KOPT-K1 (cell line): ENCODE measurements around the gene SKAP2.

Experiments used
- H3K27ac ChIP-seq: fragments of 200-600 bp; sonication (generic); 2 replicates; pipeline ENCODE4 v1.5.1; 2016; ENCODE audit warnings: antibody characterized with exemption, mild to moderate bottlenecking, low read depth, low read length; ENCODE audit not compliant: poor library complexity, severe bottlenecking
- H3K36me3 ChIP-seq: fragments of 200-600 bp; sonication (generic); 2 replicates; pipeline ENCODE4 v1.5.1; 2017; ENCODE audit warnings: antibody characterized with exemption, mild to moderate bottlenecking, low read length, moderate library complexity; ENCODE audit not compliant: insufficient read depth
- H3K9me3 ChIP-seq: fragments of 200-600 bp; sonication (generic); 2 replicates; pipeline ENCODE4 v1.5.1; 2017; ENCODE audit warnings: antibody characterized with exemption, low read length, mild to moderate bottlenecking; ENCODE audit not compliant: insufficient read depth, poor library complexity, severe bottlenecking

Gene SKAP2, protein sequence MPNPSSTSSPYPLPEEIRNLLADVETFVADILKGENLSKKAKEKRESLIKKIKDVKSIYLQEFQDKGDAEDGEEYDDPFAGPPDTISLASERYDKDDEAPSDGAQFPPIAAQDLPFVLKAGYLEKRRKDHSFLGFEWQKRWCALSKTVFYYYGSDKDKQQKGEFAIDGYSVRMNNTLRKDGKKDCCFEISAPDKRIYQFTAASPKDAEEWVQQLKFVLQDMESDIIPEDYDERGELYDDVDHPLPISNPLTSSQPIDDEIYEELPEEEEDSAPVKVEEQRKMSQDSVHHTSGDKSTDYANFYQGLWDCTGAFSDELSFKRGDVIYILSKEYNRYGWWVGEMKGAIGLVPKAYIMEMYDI

GRCh38 chr7:26864309-26865093 lies at the start of gene SKAP2:
TSS of gene SKAP2 (minus strand) at chr7:26864590. CDS start at chr7:26864429, 161 bp downstream.
- no peaks in the 10 kb centered on the region for H3K9me3 ChIP-seq
- H3K36me3 ChIP-seq, result no peaks in the 10 kb centered on the region
- no peak within 1 kb of the TSS for H3K27ac ChIP-seq

DNA sequence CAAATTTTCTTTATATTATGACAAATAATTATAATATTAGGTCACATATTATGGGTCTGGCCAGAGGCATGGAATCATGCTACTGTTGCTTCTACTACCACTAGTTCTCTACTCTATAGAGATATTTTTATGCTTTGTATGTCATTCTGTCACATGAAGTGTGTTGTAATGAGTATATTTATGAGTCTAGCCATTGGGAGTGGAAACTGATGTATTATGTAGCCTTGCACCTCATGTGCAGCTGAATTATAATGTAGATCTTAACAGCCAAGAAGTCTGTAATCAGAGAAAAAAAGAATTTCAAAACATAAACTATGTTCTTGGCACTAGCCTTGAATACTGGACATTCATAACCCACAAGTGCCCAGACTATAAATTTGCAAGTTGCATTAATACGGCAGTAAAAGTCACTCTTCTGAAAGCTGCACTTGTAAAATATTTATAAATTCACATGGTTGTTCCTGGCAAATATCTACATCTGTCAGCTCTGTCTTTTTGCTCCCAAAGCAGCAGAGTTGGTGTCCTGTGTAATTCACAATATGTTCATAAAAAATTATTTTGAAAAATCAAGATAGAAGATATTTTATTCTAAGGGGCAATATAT lies 48.6 kb upstream of the SKAP2 start:
- H3K27ac ChIP-seq, result no peak overlapping the region
- H3K36me3 ChIP-seq, result no peaks in the 10 kb centered on the region
- H3K9me3 ChIP-seq, result no peaks in the 10 kb centered on the region

DNA sequence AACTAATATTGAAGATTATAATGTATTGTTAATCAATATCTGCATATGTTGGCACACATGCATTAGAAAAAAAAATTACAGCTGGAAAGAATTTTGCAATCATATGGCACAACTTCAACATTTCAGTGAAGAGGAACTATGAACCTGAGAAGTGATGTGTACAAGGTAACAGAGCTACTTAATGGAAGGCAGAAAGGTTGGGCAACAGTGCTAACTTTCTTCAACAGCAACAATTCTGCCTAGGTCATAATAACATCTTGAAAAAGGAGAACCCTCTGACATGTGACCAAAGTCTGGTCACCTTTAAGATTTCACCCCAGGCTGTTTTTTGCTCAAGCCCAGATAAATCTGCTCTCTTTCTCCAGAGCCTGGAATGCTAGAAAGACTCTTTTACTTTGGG lies 47.9 kb upstream of the SKAP2 start:
- H3K9me3 ChIP-seq, result no peaks in the 10 kb centered on the region
- no peak overlapping the region for H3K27ac ChIP-seq
- H3K36me3 ChIP-seq, result no peaks in the 10 kb centered on the region

DNA sequence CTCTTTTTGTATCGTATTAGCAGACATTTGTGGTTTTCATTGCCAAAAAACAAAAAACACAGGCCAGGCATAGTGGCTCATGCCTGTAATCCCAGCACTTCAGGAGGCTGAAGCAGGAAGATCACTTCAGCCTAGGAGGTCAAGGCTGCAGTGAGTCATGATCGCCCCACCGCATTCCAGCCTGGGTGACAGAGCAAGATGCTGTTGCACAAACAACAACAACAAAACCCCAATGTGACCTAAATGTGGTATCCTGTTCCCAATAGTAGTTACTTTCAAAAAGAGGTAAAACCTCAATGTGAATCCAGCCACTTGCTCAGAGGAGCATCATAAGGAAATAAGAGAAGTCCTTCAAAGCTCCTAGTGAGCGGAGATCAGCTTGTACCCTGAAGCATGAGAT lies 45.8 kb upstream of the SKAP2 start:
- Histone ChIP-seq H3K27ac (no peak overlapping the region), H3K36me3 (no peaks in the 10 kb centered on the region), H3K9me3 (no peaks in the 10 kb centered on the region)

GRCh38 chr7:26900251-26900650 lies 35.9 kb upstream of the SKAP2 start:
- Histone ChIP-seq H3K36me3 (no peaks in the 10 kb centered on the region), H3K9me3 (no peaks in the 10 kb centered on the region), H3K27ac (no peak overlapping the region)

DNA sequence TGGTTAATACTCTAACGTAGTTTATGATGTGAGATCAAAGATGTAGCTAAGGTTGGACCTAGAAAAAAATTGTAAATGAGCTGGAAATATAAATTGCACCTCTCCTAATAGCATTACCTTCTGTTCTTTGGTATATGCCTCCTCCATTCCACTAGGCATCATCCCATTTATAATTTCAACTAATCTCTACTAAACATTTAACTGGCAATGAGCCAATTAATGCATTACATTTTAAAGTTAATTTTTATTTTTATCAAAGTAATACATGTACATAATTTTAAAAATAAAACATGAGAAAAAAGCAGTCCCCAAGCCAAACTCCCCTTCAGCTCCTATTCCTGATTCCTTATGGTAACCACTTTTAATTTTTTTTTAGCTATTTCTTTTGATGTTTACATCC lies 35.1 kb upstream of the SKAP2 start:
- Histone ChIP-seq H3K27ac (no peak overlapping the region), H3K9me3 (no peaks in the 10 kb centered on the region)

GRCh38 chr7:26898891-26899290 lies 34.5 kb upstream of the SKAP2 start:
- no peak overlapping the region for H3K27ac ChIP-seq
- no peaks in the 10 kb centered on the region for H3K9me3 ChIP-seq
- H3K36me3 ChIP-seq, result no peaks in the 10 kb centered on the region

More for the DNA sequence above, 35.1 kb upstream of the SKAP2 start:
- no peaks in the 10 kb centered on the region for H3K36me3 ChIP-seq

DNA sequence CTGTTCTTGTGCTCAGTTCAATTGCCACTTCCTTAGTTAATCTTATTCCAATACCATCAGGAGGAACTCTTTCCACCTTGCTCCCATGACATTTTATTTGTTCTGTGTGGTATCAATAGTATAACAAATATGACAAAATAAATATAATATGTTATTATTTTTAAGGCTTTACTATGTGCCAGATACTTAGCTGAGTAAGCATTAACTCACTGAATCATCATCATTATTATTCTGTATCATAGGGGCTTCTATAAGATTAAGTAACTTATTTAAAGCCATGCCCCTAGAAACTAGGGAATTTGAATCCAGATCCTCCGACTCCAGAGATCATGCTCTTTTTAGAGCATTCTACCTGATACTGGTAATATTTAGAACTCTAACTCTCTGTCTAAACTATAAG lies 33.5 kb upstream of the SKAP2 start:
- Histone ChIP-seq H3K27ac (no peak overlapping the region), H3K9me3 (no peaks in the 10 kb centered on the region), H3K36me3 (no peaks in the 10 kb centered on the region)

DNA sequence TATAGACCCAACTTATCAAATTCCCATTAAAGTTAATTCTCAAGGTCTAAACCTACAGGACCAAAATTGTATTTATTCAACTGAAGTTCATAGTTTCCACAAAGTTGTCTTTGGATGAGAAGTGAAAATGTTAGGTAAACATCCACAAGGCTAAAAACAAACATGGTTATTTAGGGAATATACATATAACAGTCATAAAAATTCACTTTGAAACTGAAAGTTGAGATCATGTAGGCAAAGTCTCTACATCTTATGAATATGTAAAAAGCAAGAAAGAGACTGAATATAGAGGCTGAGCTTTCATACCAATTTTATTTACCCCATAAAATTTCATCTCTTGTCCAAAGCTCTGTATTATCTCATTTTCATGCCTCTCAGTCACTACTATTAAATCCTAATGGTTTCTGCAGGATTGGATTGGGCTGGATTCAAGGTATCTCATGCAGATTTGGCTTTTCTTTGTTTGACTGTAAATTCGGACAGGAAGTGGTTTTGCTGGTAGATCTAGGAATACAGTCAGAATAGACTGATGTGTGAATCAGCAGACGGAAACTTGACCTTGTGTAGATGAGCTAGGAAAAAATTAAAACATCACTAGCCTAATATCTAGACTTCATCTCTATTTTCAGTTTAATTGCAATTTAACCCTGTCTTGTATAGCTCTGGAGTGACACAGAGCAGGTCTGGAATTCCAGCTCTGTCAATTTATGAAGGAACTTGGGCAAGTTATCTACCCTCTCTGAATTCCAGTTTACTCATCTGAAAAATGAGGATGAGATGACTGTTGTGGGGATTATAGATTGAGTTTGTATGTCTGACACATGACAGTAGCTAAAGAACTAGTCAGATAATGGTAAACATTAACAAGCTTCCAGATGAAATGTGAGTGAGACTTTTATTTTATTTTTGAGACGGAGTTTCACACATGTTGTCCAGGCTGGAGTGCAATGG lies 27.3 kb upstream of the SKAP2 start:
- no peak overlapping the region for H3K27ac ChIP-seq
- no peaks in the 10 kb centered on the region for H3K9me3 ChIP-seq
- no peaks in the 10 kb centered on the region for H3K36me3 ChIP-seq

GRCh38 chr7:26880852-26881251 lies 16.5 kb upstream of the SKAP2 start:
- no peak overlapping the region for H3K27ac ChIP-seq
- H3K9me3 ChIP-seq, result peaks cover 12% of the 10 kb centered on the region
- H3K36me3 ChIP-seq, result no peaks in the 10 kb centered on the region

GRCh38 chr7:26879671-26880070 lies 15.3 kb upstream of the SKAP2 start:
- Histone ChIP-seq H3K27ac (no peak overlapping the region), H3K36me3 (no peaks in the 10 kb centered on the region), H3K9me3 (peaks cover 4% of the 10 kb centered on the region)

DNA sequence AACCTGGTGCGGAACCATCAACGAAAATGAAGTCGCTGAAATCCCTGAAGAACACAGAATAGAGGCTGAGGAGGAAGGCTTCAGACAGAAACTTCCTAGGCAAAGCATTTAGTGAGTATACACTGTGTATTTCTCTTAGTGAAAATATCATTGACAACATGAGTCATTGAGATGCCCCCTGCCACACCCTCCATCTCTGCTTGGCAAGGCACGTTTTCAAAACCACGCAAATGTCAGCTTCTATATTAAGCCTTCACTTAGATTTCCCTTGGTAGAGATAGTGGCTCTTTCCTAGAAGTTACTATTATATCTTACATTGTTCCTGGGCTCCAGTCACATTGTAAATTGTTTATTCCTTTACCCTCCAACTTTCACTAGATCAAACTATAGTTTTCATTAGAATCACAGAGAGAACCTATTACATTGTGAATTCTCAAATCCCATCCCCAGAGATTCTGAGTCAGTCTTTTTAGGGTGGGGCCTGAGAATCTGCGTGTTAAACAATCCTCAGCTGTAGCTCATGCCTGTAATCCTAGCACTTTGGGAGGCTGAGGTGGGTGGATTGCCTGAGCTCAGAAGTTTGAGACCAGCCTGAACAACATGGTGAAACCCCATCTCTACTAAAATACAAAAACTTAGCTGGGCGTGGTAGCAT lies 4.6 kb upstream of the SKAP2 start:
- H3K27ac ChIP-seq, result no peak overlapping the region
- H3K36me3 ChIP-seq, result no peaks in the 10 kb centered on the region

GRCh38 chr7:26865094-26865388 lies 651 bp upstream of the SKAP2 start:
- Histone ChIP-seq H3K9me3 (no peaks in the 10 kb centered on the region), H3K27ac (no peak overlapping the region), H3K36me3 (no peaks in the 10 kb centered on the region)

More for the DNA sequence above, 4.6 kb upstream of the SKAP2 start:
- H3K9me3 ChIP-seq, result no peaks in the 10 kb centered on the region

DNA sequence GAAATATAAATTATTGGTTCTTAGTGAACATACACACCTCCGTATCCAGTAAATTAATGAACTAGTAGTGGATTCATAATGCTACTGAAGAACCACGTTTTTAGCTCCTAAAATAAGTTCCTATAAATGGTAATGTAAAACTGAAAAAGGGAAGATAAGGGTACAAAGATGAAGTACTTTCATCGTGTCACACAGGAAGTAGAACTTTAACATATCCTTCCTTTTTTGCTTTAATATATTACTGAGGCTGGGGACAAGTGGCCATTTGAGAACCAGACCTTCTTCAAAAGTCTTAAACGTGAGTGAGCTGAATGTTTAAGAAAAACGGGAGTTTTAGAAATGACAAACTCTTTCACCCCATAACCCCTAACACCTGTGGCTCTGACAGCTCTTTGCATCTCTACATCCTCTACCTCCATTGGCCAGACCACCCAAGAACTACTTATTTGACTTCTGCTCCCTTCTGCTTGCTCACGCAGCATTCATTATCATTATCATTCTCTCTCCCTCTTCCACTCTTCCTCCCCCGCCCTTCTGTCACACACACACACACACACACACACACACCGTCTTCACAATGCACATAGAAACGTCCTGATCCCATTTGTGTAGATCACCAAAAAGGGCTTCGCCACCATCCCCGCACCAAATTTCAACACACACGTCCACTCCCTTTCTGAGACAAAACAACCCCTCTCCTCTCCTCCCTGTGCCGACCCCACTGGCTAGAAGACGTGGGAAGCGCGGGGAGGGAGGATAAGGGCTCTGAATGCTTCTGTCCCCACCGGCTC lies 677 bp downstream of the SKAP2 start:
- no peaks in the 10 kb centered on the region for H3K9me3 ChIP-seq
- no peaks in the 10 kb centered on the region for H3K36me3 ChIP-seq
- no peak overlapping the region for H3K27ac ChIP-seq
